HepG2 (cell line): ENCODE measurements around the gene PASK. TPM values are rescaled to one million over a fixed set of nuclear protein-coding genes. Genes with fewer than 3 reads are reported as not detected.

Experiments used
- ATAC-seq: fragments of 200-7000 bp; cut with Tn5 transposase; 3 replicates; pipeline ENCODE4 v1.9.1; 2020; ENCODE audit warnings: mild to moderate bottlenecking, moderate library complexity
- BruUV-seq: library from RNA; stranded (reverse); fragments of 400-500 nt; replicated peaks from 2 replicates; lab custom pipeline; 2021; lab: Mats Ljungman, UMichigan
- CTCF ChIA-PET: fragments of 300-600 bp; formaldehyde crosslinking; extraction: SDS; loops from one replicate; lab custom pipeline; 2021; ENCODE audit warnings: low total read pairs, inconsistent platforms, low intra/inter-chr PET ratio; lab: Yijun Ruan, JAX
- POLR2A ChIA-PET: fragments of 350-600 bp; sonication (Branson Sonifier 250); formaldehyde crosslinking; loops from one replicate; lab custom pipeline; 2020; ENCODE audit warnings: antibody characterized with exemption, inconsistent platforms; lab: Yijun Ruan, JAX
- DNase-seq: peaks from one replicate; pipeline ENCODE4 v3.0.0-alpha.2; 2015; ENCODE audit warnings: low spot score
- FAIRE-seq: peaks from 3 replicates; lab custom pipeline; 2011; peaks lifted over from hg19 to GRCh38; lab: Jason Lieb, UNC
- H2AFZ ChIP-seq: one replicate; pipeline ENCODE4 v1.6.1; 2011; ENCODE audit warnings: low read length, inconsistent platforms
- H3K27ac ChIP-seq: fragments of 300-600 bp; 3 replicates; pipeline ENCODE4 v1.8.0; 2011; ENCODE audit warnings: mixed run types, mild to moderate bottlenecking, mixed read lengths, low read length, inconsistent platforms; ENCODE audit not compliant: insufficient read depth; ENCODE audit errors: extremely low read length
- H3K27me3 ChIP-seq, 2 experiments: fragments of 200-600 bp in 1 of 2; 2 replicates in 1 of 2; 3 replicates in 1 of 2; pipeline versions ENCODE4 v1.6.0 to v1.8.0; 2011; ENCODE audit warnings: low read length in 2 of 2, mild to moderate bottlenecking in 2 of 2, moderate library complexity in 2 of 2, inconsistent platforms in 1 of 2; ENCODE audit not compliant: insufficient read depth in 2 of 2, control insufficient read depth in 1 of 2
- H3K36me3 ChIP-seq, 2 experiments: fragments of 200-600 bp in 1 of 2; replicated peaks in 1 of 2; 2 replicates in 1 of 2; 3 replicates in 1 of 2; pipeline versions ENCODE4 v1.5.1 to v1.8.0; 2011; ENCODE audit warnings: low read length in 2 of 2, inconsistent platforms in 1 of 2; ENCODE audit not compliant: insufficient read depth in 2 of 2, control insufficient read depth in 1 of 2
- H3K4me1 ChIP-seq: 2 replicates; pipeline ENCODE4 v1.5.1; 2012; ENCODE audit warnings: low read length, inconsistent platforms; ENCODE audit not compliant: insufficient read depth
- H3K4me2 ChIP-seq: 2 replicates; pipeline ENCODE4 v1.6.0; 2011; ENCODE audit warnings: low read depth, low read length, inconsistent platforms
- H3K4me3 ChIP-seq, 3 experiments: fragments of 200-600 bp in 1 of 3; sonication (generic), shearing (Covaris generic) in 1 of 3; replicated peaks in 1 of 3; 2 replicates each; pipeline ENCODE4 v1.5.1; 2011 to 2016; ENCODE audit warnings: low read length in 3 of 3, inconsistent platforms in 2 of 3, low read depth in 2 of 3, mild to moderate bottlenecking in 2 of 3, control low read depth in 1 of 3, mixed read lengths in 1 of 3; ENCODE audit not compliant: insufficient read depth in 1 of 3
- H3K79me2 ChIP-seq: one replicate; pipeline ENCODE4 v1.6.1; 2011; ENCODE audit warnings: low read length, inconsistent platforms; ENCODE audit not compliant: insufficient read depth
- H3K9ac ChIP-seq: 2 replicates; pipeline ENCODE4 v1.6.0; 2011; ENCODE audit warnings: mild to moderate bottlenecking, low read depth, low read length, inconsistent platforms; ENCODE audit not compliant: insufficient read depth
- H3K9me3 ChIP-seq: 2 replicates; pipeline ENCODE4 v1.5.1; 2012; ENCODE audit warnings: mild to moderate bottlenecking, low read length
- H4K20me1 ChIP-seq: 2 replicates; pipeline ENCODE4 v1.6.0; 2011; ENCODE audit warnings: inconsistent platforms, mild to moderate bottlenecking, low read length, moderate library complexity; ENCODE audit not compliant: insufficient read depth
- EP300 ChIP-seq, 3 experiments: sonication (generic) in 1 of 3; formaldehyde crosslinking in 1 of 3; IDR thresholded peaks; 2 replicates each; pipeline versions ENCODE4 v1.5.1 to v1.6.1; 2011 to 2020; ENCODE audit warnings: low read depth in 2 of 3, low read length in 2 of 3, borderline replicate concordance in 1 of 3, improper control_type of control experiment in 1 of 3, mild to moderate bottlenecking in 1 of 3, missing genetic modification reagents in 1 of 3, moderate library complexity in 1 of 3
- FOXA3 ChIP-seq: IDR thresholded peaks from 2 replicates; pipeline ENCODE4 v1.6.1; 2016; ENCODE audit warnings: missing genetic modification reagents, missing compliant biosample characterization
- FOXK2 ChIP-seq: fragments of 450-650 bp; IDR thresholded peaks from 2 replicates; pipeline ENCODE4 v1.6.1; 2016
- IRF2 ChIP-seq: IDR thresholded peaks from 2 replicates; pipeline ENCODE4 v1.6.1; 2018; ENCODE audit warnings: missing genetic modification reagents, missing compliant biosample characterization
- ISL2 ChIP-seq: sonication (generic); formaldehyde crosslinking; IDR thresholded peaks from 2 replicates; pipeline ENCODE4 v1.5.0; 2020; ENCODE audit warnings: missing genetic modification reagents
- NFYB ChIP-seq: sonication (generic); formaldehyde crosslinking; IDR thresholded peaks from 2 replicates; pipeline ENCODE4 v1.4.0; 2020; ENCODE audit warnings: missing genetic modification reagents
- RXRA ChIP-seq: sonication (generic); formaldehyde crosslinking; IDR thresholded peaks from 2 replicates; pipeline ENCODE4 v1.5.1; 2020; ENCODE audit warnings: missing genetic modification reagents
- SNRNP70 ChIP-seq: fragments of 200-400 bp; formaldehyde crosslinking; IDR thresholded peaks from 2 replicates; pipeline ENCODE4 v1.6.1; 2017; ENCODE audit warnings: mild to moderate bottlenecking, low read depth, low read length, moderate library complexity
- ZBTB3 ChIP-seq: sonication (generic); formaldehyde crosslinking; IDR thresholded peaks from 2 replicates; pipeline ENCODE4 v1.4.0; 2020; ENCODE audit warnings: low read depth, mild to moderate bottlenecking, moderate library complexity, missing genetic modification reagents, borderline replicate concordance
- ZBTB38 ChIP-seq: sonication (generic); formaldehyde crosslinking; IDR thresholded peaks from 2 replicates; pipeline ENCODE4 v1.5.1; 2020; ENCODE audit warnings: mild to moderate bottlenecking, missing genetic modification reagents
- ZNF331 ChIP-seq: sonication (generic); formaldehyde crosslinking; IDR thresholded peaks from 2 replicates; pipeline ENCODE4 v1.4.0; 2020; ENCODE audit warnings: missing genetic modification reagents
- ZNF614 ChIP-seq: IDR thresholded peaks from 2 replicates; pipeline ENCODE4 v1.6.1; 2018; ENCODE audit warnings: missing biosample characterization, missing genetic modification reagents, inconsistent platforms, borderline replicate concordance
- WGBS: methylation state at CpG from one replicate; pipeline ENCODE4 v1.1.6; 2017; ENCODE audit warnings: low lambda C conversion rate; 5-methylcytosine and 5-hydroxymethylcytosine counted together
- in situ Hi-C: cut with HindIII; loops from 2 replicates; pipeline ENCODE4 v1.10.0; 2017; ENCODE audit warnings: low pct_unique_long_range_greater_than_20kb; ENCODE audit not compliant: extremely low pct_ligation_motif_present
- intact Hi-C: fragments of 100-400 bp; cut with micrococcal nuclease; formaldehyde crosslinking; loops from one replicate; pipeline ENCODE4 v1.10.0; 2022; ENCODE audit not compliant: unreplicated experiment
- polyA plus RNA-seq, 8 experiments: library from polyadenylated mRNA; depleted of rRNA in 3 of 8; stranded (reverse) in 7 of 8; unstranded in 1 of 8; fragments of >200 nt; fragmentation: Illumina TruSeq in 4 of 8; extraction: Trizol in 4 of 8; gene quantifications; 2 replicates each; pipeline versions ENCODE4 v1.2.1 to v1.2.3, GENCODE V29; 2011 to 2016; ENCODE audit warnings: low read depth in 4 of 8, missing spikeins in 1 of 8, mixed read lengths in 1 of 8; ENCODE audit not compliant: insufficient read depth in 1 of 8
- total RNA-seq, 5 experiments: library from RNA; depleted of rRNA; stranded (reverse); fragments of >200 nt; fragmentation: Illumina TruSeq; extraction: Trizol; gene quantifications; 2 replicates each; pipeline ENCODE4 v1.2.3, GENCODE V29; 2016; ENCODE audit warnings: low read depth in 1 of 5
- TF ChIP-seq, protein P1 (sequence below): IDR thresholded peaks from 2 replicates; pipeline ENCODE4 v1.6.1; 2016
- TF ChIP-seq, protein P2 (sequence below): sonication (generic); formaldehyde crosslinking; IDR thresholded peaks from 2 replicates; pipeline ENCODE4 v1.4.0; 2020; ENCODE audit warnings: missing genetic modification reagents
- TF ChIP-seq, protein P3 (sequence below): sonication (generic); formaldehyde crosslinking; IDR thresholded peaks from 2 replicates; pipeline ENCODE4 v1.5.1; 2020; ENCODE audit warnings: mild to moderate bottlenecking, missing genetic modification reagents, moderate library complexity

The PASK gene
- total and polyA plus RNA-seq, 2 of the 13 experiments (the other 11 are each of a cell fraction or from before 2014, with no cell fraction given) = 6.9 to 17.0 TPM

DNA sequence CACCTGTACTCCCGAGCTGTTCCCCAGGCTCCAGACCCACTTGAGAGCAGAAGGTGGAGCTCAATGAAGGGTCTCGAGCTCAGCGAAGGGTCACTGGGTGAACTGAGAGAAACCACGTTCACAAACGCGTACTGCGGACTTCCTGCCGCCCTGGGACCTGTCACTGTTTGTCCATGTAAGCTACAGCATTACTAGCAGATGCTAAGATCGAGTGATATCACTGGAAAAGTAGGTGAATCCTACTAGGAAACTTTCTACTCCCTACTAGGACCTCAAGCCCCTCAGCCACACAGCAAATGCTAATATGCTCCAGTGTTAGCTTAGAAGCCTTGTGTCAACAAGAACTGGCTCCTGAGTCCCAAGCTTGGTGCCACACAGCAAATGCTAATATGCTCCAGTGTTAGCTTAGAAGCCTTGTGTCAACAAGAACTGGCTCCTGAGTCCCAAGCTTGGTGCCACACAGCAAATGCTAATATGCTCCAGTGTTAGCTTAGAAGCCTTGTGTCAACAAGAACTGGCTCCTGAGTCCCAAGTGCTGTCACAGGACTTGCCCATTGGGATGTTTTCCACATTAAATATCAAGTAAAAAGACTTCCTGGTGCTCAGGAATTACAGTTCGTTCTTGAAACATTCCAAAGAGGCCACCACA, 56.0 kb downstream of the PASK start (continued):
- TF ChIP-seq RXRA (CRISPR knock-in tag) = peak; percentile 80; the same call in 1 of the 2 replicates
- TF ChIP-seq EP300 (IDR thresholded peaks at IDR 0.05; ENCODE audit: low read depth in 2 of 2, low read length in 2 of 2) = peak; percentile 92 to 96; a peak in 3 of 4 replicates
- peak; percentile 89 for TF ChIP-seq EP300 (CRISPR knock-in tag; IDR thresholded peaks at IDR 0.05; ENCODE audit: borderline replicate concordance)
- peak; percentile 95 for TF ChIP-seq ZNF614 (CRISPR knock-in tag)
- peak; percentile 85 for TF ChIP-seq IRF2 (CRISPR knock-in tag)
- 0 out of 2 replicates have a peak, but pooled peaks have one; percentile 9 for TF ChIP-seq NFYB (CRISPR knock-in tag)
- TF ChIP-seq, protein P1, sequence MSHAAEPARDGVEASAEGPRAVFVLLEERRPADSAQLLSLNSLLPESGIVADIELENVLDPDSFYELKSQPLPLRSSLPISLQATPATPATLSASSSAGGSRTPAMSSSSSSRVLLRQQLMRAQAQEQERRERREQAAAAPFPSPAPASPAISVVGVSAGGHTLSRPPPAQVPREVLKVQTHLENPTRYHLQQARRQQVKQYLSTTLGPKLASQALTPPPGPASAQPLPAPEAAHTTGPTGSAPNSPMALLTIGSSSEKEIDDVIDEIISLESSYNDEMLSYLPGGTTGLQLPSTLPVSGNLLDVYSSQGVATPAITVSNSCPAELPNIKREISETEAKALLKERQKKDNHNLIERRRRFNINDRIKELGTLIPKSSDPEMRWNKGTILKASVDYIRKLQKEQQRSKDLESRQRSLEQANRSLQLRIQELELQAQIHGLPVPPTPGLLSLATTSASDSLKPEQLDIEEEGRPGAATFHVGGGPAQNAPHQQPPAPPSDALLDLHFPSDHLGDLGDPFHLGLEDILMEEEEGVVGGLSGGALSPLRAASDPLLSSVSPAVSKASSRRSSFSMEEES = peak; percentile 98
- peak; percentile 96 for TF ChIP-seq ISL2 (CRISPR knock-in tag)
- TF ChIP-seq FOXA3 (CRISPR knock-in tag) = peak; percentile 100
- peak; percentile 30; the same call in 1 of the 2 replicates for TF ChIP-seq FOXK2
- TF ChIP-seq ZBTB3 (CRISPR knock-in tag) = peak; percentile 96
- TF ChIP-seq ZNF331 (CRISPR knock-in tag) = peak; percentile 64; the same call in 1 of the 2 replicates

DNA sequence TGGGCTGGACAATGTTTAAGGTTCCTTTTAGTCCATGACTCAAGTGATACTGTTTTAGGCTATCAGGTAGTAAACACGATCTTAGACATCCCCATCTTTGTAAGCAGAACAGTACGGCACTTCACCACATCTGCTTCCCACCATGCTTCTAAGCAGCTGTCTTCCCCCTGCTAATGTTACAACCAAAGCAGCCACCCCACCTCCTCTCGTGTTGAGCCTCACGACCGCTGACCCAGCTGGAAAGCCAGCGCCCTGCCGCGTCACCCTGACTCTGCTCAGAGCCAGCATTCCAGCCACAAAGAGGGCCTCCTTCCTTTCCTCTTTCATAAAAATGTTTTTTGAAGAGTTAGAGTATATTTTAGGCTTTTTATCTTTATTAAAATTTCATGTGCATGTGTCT, 56.6 kb downstream of the PASK start:
- BruUV-seq = no TSS peak
- Histone ChIP-seq H3K4me2 (peak overlapping the region; percentile 90), H3K9me3 (no peaks in the 10 kb centered on the region), H3K79me2 (peaks cover 7% of the 10 kb centered on the region), H3K36me3 (peaks cover 25 to 67% of the 10 kb centered on the region in 2 experiments), H2AFZ (no peak overlapping the region), H3K27me3 (no peaks in the 10 kb centered on the region), H3K27ac (peak overlapping the region; percentile 83), H4K20me1 (peaks cover 13% of the 10 kb centered on the region; the same call in 1 of the 2 replicates), H3K9ac (peak overlapping the region; percentile 53), H3K4me3 (peak overlapping the region in 2 of 3 experiments; percentile 12 to 57; a peak in 3 of 6 replicates), H3K4me1 (peaks cover 51% of the 10 kb centered on the region)
- ATAC-seq (peak; percentile 27), FAIRE-seq (no peak), DNase-seq (no peak)
- CTCF ChIA-PET = no interaction called here
- 83% methylated on average over 8 of the region's 8 CpGs for WGBS
- intact Hi-C loops (loop anchor here (1.0 to 5.0 kb wide), 2 partner anchors 57 to 130 kb away; partner anchors contain the start of gene PASK), in situ Hi-C loops (loop anchor here (5.0 kb wide), 1 partner anchor 125 kb away; no protein-coding TSS in a partner anchor)
- POLR2A ChIA-PET = interaction anchor here (1.1 to 2.8 kb wide), 8 partner anchors 10 to 340 kb away, joined by 3 to 37 read pairs (median 5); partner anchors contain the start of genes MTERF4, PASK and PPP1R7
- TF ChIP-seq ZBTB38 (CRISPR knock-in tag) (peak; percentile 82; the same call in 1 of the 2 replicates), SNRNP70 (no peak)
- TF ChIP-seq, protein P2, sequence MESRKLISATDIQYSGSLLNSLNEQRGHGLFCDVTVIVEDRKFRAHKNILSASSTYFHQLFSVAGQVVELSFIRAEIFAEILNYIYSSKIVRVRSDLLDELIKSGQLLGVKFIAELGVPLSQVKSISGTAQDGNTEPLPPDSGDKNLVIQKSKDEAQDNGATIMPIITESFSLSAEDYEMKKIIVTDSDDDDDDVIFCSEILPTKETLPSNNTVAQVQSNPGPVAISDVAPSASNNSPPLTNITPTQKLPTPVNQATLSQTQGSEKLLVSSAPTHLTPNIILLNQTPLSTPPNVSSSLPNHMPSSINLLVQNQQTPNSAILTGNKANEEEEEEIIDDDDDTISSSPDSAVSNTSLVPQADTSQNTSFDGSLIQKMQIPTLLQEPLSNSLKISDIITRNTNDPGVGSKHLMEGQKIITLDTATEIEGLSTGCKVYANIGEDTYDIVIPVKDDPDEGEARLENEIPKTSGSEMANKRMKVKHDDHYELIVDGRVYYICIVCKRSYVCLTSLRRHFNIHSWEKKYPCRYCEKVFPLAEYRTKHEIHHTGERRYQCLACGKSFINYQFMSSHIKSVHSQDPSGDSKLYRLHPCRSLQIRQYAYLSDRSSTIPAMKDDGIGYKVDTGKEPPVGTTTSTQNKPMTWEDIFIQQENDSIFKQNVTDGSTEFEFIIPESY = peak; percentile 90
- TF ChIP-seq, protein P3, sequence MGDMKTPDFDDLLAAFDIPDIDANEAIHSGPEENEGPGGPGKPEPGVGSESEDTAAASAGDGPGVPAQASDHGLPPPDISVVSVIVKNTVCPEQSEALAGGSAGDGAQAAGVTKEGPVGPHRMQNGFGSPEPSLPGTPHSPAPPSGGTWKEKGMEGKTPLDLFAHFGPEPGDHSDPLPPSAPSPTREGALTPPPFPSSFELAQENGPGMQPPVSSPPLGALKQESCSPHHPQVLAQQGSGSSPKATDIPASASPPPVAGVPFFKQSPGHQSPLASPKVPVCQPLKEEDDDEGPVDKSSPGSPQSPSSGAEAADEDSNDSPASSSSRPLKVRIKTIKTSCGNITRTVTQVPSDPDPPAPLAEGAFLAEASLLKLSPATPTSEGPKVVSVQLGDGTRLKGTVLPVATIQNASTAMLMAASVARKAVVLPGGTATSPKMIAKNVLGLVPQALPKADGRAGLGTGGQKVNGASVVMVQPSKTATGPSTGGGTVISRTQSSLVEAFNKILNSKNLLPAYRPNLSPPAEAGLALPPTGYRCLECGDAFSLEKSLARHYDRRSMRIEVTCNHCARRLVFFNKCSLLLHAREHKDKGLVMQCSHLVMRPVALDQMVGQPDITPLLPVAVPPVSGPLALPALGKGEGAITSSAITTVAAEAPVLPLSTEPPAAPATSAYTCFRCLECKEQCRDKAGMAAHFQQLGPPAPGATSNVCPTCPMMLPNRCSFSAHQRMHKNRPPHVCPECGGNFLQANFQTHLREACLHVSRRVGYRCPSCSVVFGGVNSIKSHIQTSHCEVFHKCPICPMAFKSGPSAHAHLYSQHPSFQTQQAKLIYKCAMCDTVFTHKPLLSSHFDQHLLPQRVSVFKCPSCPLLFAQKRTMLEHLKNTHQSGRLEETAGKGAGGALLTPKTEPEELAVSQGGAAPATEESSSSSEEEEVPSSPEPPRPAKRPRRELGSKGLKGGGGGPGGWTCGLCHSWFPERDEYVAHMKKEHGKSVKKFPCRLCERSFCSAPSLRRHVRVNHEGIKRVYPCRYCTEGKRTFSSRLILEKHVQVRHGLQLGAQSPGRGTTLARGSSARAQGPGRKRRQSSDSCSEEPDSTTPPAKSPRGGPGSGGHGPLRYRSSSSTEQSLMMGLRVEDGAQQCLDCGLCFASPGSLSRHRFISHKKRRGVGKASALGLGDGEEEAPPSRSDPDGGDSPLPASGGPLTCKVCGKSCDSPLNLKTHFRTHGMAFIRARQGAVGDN (CRISPR knock-in tag) = peak; percentile 53; the same call in 1 of the 2 replicates
